OCI-LY1 (cell line): ENCODE measurements around the gene VWA3A.

Experiments used
- EZH2 ChIP-seq: fragments of 200-600 bp; sonication (generic), shearing (Covaris generic); IDR thresholded peaks from 2 replicates; pipeline ENCODE4 v1.8.0; 2017; ENCODE audit warnings: borderline replicate concordance, mixed run types, mild to moderate bottlenecking, antibody characterized with exemption, low read length, moderate library complexity, mixed read lengths
- TF ChIP-seq, protein P1 (sequence below): fragments of 200-600 bp; sonication (generic), shearing (Covaris generic); IDR thresholded peaks from 2 replicates; pipeline ENCODE4 v1.5.1; 2017; ENCODE audit warnings: mild to moderate bottlenecking, antibody characterized with exemption, low read length, moderate library complexity, mixed read lengths

DNA sequence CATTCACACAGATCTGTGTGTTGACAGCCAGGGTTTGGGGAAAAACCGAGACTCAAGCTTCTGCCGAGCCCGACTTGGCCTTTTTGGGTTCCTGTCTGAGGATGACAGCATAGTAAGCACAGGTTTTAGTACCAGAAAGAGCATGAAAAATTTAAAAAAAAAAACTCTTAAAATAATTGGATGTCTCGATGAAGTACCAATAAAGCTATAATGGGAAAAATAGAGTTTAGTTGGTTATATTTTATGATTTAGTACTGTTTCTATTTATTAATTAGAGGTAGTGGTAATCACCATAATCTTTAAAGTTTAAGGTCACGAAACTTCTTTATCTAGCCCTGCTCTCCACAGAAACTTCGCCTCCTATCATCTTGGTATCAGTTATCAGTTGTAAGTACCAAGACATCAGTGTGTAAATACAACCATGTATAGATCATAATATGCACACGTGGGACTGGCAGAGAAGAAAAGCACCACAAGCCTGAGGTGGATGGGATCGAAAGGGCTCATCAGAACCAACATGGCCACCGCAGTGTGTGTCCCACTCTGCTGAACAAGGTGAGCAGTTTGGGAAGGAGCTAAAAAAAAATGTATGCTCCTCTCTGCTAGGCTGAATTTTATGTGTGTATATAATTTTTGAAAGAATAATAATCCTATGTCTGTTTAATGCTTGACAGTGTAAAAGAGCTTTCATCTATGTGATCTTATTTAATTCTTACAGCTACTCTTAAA, 99.4 kb downstream of the VWA3A start:
- TF ChIP-seq, protein P1, sequence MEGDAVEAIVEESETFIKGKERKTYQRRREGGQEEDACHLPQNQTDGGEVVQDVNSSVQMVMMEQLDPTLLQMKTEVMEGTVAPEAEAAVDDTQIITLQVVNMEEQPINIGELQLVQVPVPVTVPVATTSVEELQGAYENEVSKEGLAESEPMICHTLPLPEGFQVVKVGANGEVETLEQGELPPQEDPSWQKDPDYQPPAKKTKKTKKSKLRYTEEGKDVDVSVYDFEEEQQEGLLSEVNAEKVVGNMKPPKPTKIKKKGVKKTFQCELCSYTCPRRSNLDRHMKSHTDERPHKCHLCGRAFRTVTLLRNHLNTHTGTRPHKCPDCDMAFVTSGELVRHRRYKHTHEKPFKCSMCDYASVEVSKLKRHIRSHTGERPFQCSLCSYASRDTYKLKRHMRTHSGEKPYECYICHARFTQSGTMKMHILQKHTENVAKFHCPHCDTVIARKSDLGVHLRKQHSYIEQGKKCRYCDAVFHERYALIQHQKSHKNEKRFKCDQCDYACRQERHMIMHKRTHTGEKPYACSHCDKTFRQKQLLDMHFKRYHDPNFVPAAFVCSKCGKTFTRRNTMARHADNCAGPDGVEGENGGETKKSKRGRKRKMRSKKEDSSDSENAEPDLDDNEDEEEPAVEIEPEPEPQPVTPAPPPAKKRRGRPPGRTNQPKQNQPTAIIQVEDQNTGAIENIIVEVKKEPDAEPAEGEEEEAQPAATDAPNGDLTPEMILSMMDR: no peak
- TF ChIP-seq EZH2: no peak
